DMS79 treated with DMSO at 0.1 percent for 48 hours (cell line): Measurements from ENCODE around the gene EIF2D.
A peak's percentile ranks its signal among the peaks of the same experiment; 100 is the strongest.

Experiments
- DNase-seq: peaks from one replicate; lab custom pipeline; 2025; lab: John Stamatoyannopoulos, UW

Gene EIF2D

GRCh38 chr1:206569556-206569955 is 42.7 kb downstream of the EIF2D start:
- DNase-seq, result no peak

- no peak for DNase-seq
Observed at GRCh38 chr1:206568779-206569352, 43.4 kb downstream of the EIF2D start.

GRCh38 chr1:206568256-206568655 is 44.0 kb downstream of the EIF2D start:
- no peak for DNase-seq

- DNase-seq, result peak; percentile 42
Observed at GRCh38 chr1:206566999-206567398, 45.3 kb downstream of the EIF2D start.

GRCh38 chr1:206565995-206566394 is 46.3 kb downstream of the EIF2D start:
- no peak for DNase-seq

GRCh38 chr1:206563367-206564207 is 48.7 kb downstream of the EIF2D start:
- DNase-seq, result no peak

- peak; percentile 19 for DNase-seq
Observed at GRCh38 chr1:206560007-206560716, 52.1 kb downstream of the EIF2D start.

- DNase-seq, result no peak
Observed at GRCh38 chr1:206559672-206559995, 52.6 kb downstream of the EIF2D start.

GRCh38 chr1:206558794-206559671 is 53.2 kb downstream of the EIF2D start:
- no peak for DNase-seq

- no peak for DNase-seq
Observed at GRCh38 chr1:206557636-206558473, 54.4 kb downstream of the EIF2D start.

- DNase-seq, result peak; percentile 36
Observed at GRCh38 chr1:206556750-206557635, 55.3 kb downstream of the EIF2D start.

- no peak for DNase-seq
Observed at GRCh38 chr1:206556047-206556749, 56.1 kb downstream of the EIF2D start.

GRCh38 chr1:206555473-206555935 is 56.8 kb downstream of the EIF2D start:
- DNase-seq, result no peak

GRCh38 chr1:206554701-206555472 is 57.4 kb downstream of the EIF2D start:
- DNase-seq, result no peak

GRCh38 chr1:206554211-206554610 is 58.1 kb downstream of the EIF2D start:
- no peak for DNase-seq

GRCh38 chr1:206551986-206552326 is 60.3 kb downstream of the EIF2D start:
- DNase-seq, result no peak

- no peak for DNase-seq
Observed at GRCh38 chr1:206551296-206551985, 60.8 kb downstream of the EIF2D start.

GRCh38 chr1:206550446-206550845 is 61.8 kb downstream of the EIF2D start:
- DNase-seq, result peak; percentile 90
